DND-41 (cell line): Measurements from ENCODE around the gene NUDC.

ENCODE experiments used
- ATAC-seq: fragments of 200-7000 bp; cut with Tn5 transposase; 3 replicates; pipeline ENCODE4 v1.9.1; 2021; ENCODE audit warnings: low read depth; ENCODE audit not compliant: insufficient read depth
- DNase-seq: peaks from one replicate; pipeline ENCODE4 v3.0.0-alpha.2; 2020
- H2AFZ ChIP-seq: 2 replicates; pipeline ENCODE4 v1.6.0; 2012; ENCODE audit warnings: low read depth, low read length
- H3K27ac ChIP-seq: 2 replicates; pipeline ENCODE4 v1.5.1; 2012; ENCODE audit warnings: low read length, inconsistent platforms
- H3K27me3 ChIP-seq: fragments of 200-600 bp; sonication (generic); 2 replicates; pipeline ENCODE4 v1.6.0; 2012; ENCODE audit warnings: low read length, mild to moderate bottlenecking, inconsistent platforms; ENCODE audit not compliant: insufficient read depth, poor library complexity
- H3K36me3 ChIP-seq: 2 replicates; pipeline ENCODE4 v1.5.1; 2012; ENCODE audit warnings: low read length, inconsistent platforms; ENCODE audit not compliant: insufficient read depth
- H3K4me1 ChIP-seq: 2 replicates; pipeline ENCODE4 v1.5.1; 2012; ENCODE audit warnings: mild to moderate bottlenecking, low read length; ENCODE audit not compliant: insufficient read depth
- H3K4me2 ChIP-seq: 2 replicates; pipeline ENCODE4 v1.6.0; 2012; ENCODE audit warnings: mild to moderate bottlenecking, moderate library complexity, low read length, inconsistent platforms; ENCODE audit not compliant: insufficient read depth
- H3K4me3 ChIP-seq, 2 experiments: fragments of 200-600 bp in 1 of 2; shearing (Covaris generic) in 1 of 2; 2 replicates each; pipeline ENCODE4 v1.5.1; 2012 to 2016; ENCODE audit warnings: inconsistent platforms in 2 of 2, low read length in 2 of 2, mild to moderate bottlenecking in 2 of 2, low read depth in 1 of 2, moderate library complexity in 1 of 2
- H3K79me2 ChIP-seq: 2 replicates; pipeline ENCODE4 v1.6.0; 2012; ENCODE audit warnings: low read length, inconsistent platforms; ENCODE audit not compliant: insufficient read depth
- H3K9ac ChIP-seq: 2 replicates; pipeline ENCODE4 v1.6.0; 2012; ENCODE audit warnings: low read depth, mild to moderate bottlenecking, inconsistent platforms, low read length, moderate library complexity
- H3K9me3 ChIP-seq: 2 replicates; pipeline ENCODE4 v1.5.1; 2012; ENCODE audit warnings: low read length, moderate library complexity, mild to moderate bottlenecking, inconsistent platforms; ENCODE audit not compliant: insufficient read depth, severe bottlenecking
- H4K20me1 ChIP-seq: 2 replicates; pipeline ENCODE4 v1.6.0; 2012; ENCODE audit warnings: low read length; ENCODE audit not compliant: insufficient read depth
- CTCF ChIP-seq: IDR thresholded peaks from 2 replicates; pipeline ENCODE4 v1.5.1; 2012; ENCODE audit warnings: borderline replicate concordance, low read length, moderate library complexity, mild to moderate bottlenecking; ENCODE audit not compliant: poor library complexity, severe bottlenecking; ENCODE audit errors: extremely low read depth
- EZH2 ChIP-seq: IDR thresholded peaks from 3 replicates; pipeline ENCODE4 v1.6.1; 2012; ENCODE audit warnings: borderline replicate concordance, low read depth, mild to moderate bottlenecking, moderate library complexity, low read length, inconsistent platforms; ENCODE audit not compliant: severe bottlenecking

NUDC gene

DNA sequence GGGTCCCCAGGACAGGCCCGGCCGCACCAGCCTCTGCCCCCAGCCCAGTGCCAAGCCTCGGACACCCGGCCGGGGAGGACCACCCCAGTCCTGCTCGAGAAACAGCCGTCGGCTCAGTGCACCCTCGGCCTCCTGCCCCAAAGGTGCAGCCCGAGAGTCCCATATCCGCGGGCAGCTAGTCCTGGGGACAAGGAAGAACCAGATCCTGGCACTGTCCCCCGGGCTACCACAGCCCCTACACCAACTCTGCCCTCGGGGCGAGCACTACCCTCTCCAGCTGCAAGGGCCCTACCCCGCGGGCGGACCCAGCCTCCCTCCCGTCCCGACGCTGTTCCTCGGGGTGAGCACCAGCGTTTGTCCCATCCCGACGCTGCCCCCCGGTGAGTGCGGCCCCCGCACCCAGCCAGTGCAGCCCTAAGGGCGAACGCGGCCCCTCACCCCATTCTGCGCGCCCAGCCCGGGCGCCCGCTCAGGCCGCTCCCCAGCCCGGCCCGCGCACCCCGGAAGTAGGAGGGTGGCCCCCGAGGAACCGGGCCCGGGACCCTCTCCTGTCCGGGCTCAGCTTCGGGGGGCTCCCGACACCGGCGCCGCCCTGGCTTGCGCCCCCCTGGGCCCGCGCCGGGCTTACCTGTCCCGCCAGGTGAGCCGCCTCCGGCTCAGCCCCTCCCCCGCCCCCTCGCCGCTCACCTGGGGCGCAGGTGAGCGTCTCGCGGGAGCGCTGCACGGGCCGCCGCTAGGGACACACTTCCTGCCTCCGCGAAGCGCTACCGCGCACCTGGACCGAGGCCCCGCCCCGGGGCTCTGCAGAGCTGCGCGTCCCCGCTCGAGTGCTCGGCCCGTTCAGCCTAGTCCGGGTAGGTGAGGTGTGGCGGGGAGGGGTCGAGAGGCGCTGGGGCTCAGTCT is 38.4 kb downstream of the NUDC start, which contains the start of gene KDF1:
TSS of gene KDF1 (minus strand) at position 747 of the 903 bp plus-strand sequence. CDS start 8,088 bp downstream, outside the sequence.
- Histone ChIP-seq H3K9me3 (no peaks in the 10 kb centered on the region), H3K4me3 (no peak within 1 kb of the TSS), H3K4me1 (no peaks in the 10 kb centered on the region), H3K27ac (no peak within 1 kb of the TSS), H3K9ac (no peak within 1 kb of the TSS), H3K79me2 (no peaks in the 10 kb centered on the region), H3K4me2 (no peak within 1 kb of the TSS), H3K27me3 (no peaks in the 10 kb centered on the region), H4K20me1 (no peaks in the 10 kb centered on the region), H3K36me3 (no peaks in the 10 kb centered on the region), H2AFZ (no peak within 1 kb of the TSS)
- TF ChIP-seq EZH2 (no peak), CTCF (no peak)
- no peak for DNase-seq
- ATAC-seq: no peak

- Histone ChIP-seq H3K36me3 (no peaks in the 10 kb centered on the region), H3K79me2 (no peaks in the 10 kb centered on the region), H3K4me1 (no peaks in the 10 kb centered on the region), H3K27me3 (no peaks in the 10 kb centered on the region), H4K20me1 (no peaks in the 10 kb centered on the region), H3K9me3 (no peaks in the 10 kb centered on the region), H3K9ac (no peak overlapping the region), H3K27ac (no peak overlapping the region), H3K4me3 (no peak overlapping the region), H3K4me2 (no peak overlapping the region), H2AFZ (no peak overlapping the region)
- DNase-seq (no peak), ATAC-seq (no peak)
- TF ChIP-seq CTCF (no peak), EZH2 (no peak)
These were observed 39.1 kb downstream of the NUDC start for GRCh38 chr1:26960625-26960966.

DNA sequence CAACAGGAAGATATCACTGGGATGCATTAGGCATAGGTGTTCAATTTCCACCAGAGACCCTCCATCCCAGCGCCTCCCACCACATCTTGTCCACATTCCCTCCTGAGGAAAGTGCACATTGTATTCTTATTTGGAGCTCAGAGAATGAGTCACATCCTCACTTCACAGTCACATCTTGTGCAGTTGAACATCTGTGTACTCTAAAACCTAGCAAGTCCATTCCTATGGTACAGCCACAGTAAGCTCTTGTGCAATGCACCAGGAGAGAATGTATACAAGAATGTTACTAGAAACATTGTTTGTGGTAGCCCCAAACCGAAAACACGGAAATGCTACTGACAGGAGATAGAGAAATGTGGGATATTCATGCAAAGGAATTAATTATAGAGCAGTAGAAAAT is 40.3 kb downstream of the NUDC start:
- Histone ChIP-seq H2AFZ (no peak overlapping the region), H3K9me3 (no peaks in the 10 kb centered on the region), H3K36me3 (no peaks in the 10 kb centered on the region), H3K4me1 (no peaks in the 10 kb centered on the region), H4K20me1 (no peaks in the 10 kb centered on the region), H3K4me3 (no peak overlapping the region), H3K27ac (no peak overlapping the region), H3K4me2 (no peak overlapping the region), H3K79me2 (no peaks in the 10 kb centered on the region), H3K27me3 (no peaks in the 10 kb centered on the region), H3K9ac (no peak overlapping the region)
- ATAC-seq (no peak), DNase-seq (no peak)
- TF ChIP-seq EZH2 (no peak), CTCF (no peak)

DNA sequence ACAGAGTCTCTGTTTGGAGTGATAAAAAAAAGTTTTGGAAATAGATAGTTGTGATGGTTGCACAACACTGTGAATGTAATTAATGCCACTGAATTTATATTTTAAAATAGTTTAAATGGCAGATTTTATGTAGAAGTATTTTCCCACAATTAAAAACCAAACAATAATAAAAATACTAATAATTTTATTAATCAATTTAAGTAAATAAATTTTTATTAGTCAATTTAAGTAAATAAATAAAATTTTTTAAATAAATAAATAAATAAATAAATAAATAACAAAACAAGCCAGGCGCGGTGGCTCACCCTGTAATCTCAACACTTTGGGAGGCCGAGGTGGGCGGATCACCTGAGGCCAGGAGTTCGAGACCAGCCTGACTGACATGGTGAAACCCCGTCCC is 43.7 kb downstream of the NUDC start:
- Histone ChIP-seq H3K9me3 (no peaks in the 10 kb centered on the region), H3K4me3 (no peak overlapping the region), H3K27ac (no peak overlapping the region), H3K4me1 (no peaks in the 10 kb centered on the region), H3K9ac (no peak overlapping the region), H3K79me2 (no peaks in the 10 kb centered on the region), H4K20me1 (no peaks in the 10 kb centered on the region), H3K4me2 (no peak overlapping the region), H3K27me3 (no peaks in the 10 kb centered on the region), H3K36me3 (no peaks in the 10 kb centered on the region), H2AFZ (no peak overlapping the region)
- no peak for DNase-seq
- ATAC-seq: no peak
- TF ChIP-seq EZH2 (no peak), CTCF (no peak)
